C4-2B (cell line): ENCODE data around the gene LRRC37B.
"Not testable (repeated sequence)": the region's sequence is repeated elsewhere in the genome, so short reads cannot be mapped to it uniquely, and the experiment has no call there.

Experiments
- H3K27ac ChIP-seq: fragments of 450-650 bp; 2 replicates; pipeline ENCODE4 v1.5.1; 2017
- CTCF ChIP-seq: fragments of 450-650 bp; conservative IDR thresholded peaks from 2 replicates; pipeline ENCODE4 v1.5.1; 2017; ENCODE audit warnings: mild to moderate bottlenecking
- ZFX ChIP-seq: fragments of 450-650 bp; IDR thresholded peaks from 2 replicates; pipeline ENCODE4 v1.6.1; 2017

The LRRC37B gene

GRCh38 chr17:32010114-32010513 is 2.9 kb downstream of the LRRC37B start:
- no peak overlapping the region for H3K27ac ChIP-seq
- TF ChIP-seq CTCF, result no peak
- no peak for TF ChIP-seq ZFX

- TF ChIP-seq ZFX, result no peak
- no peak for TF ChIP-seq CTCF
- H3K27ac ChIP-seq, result no peak overlapping the region
These were observed 8.2 kb downstream of the LRRC37B start for GRCh38 chr17:32015245-32016013.

- TF ChIP-seq ZFX, result no peak
- no peak for TF ChIP-seq CTCF
- no peak overlapping the region for H3K27ac ChIP-seq
These were observed 9.0 kb downstream of the LRRC37B start for GRCh38 chr17:32016231-32016630.

GRCh38 chr17:32019228-32019627 is 12.0 kb downstream of the LRRC37B start:
- H3K27ac ChIP-seq, result no peak overlapping the region
- TF ChIP-seq ZFX (no peak), CTCF (no peak)

GRCh38 chr17:32020943-32021614 is 13.9 kb downstream of the LRRC37B start:
- H3K27ac ChIP-seq, result no peak overlapping the region
- TF ChIP-seq ZFX (no peak), CTCF (no peak)

GRCh38 chr17:32021615-32021955 is 14.4 kb downstream of the LRRC37B start:
- H3K27ac ChIP-seq, result no peak overlapping the region
- no peak for TF ChIP-seq ZFX
- no peak for TF ChIP-seq CTCF

GRCh38 chr17:32022554-32022953 is 15.4 kb downstream of the LRRC37B start:
- not testable (repeated sequence) for H3K27ac ChIP-seq

- H3K27ac ChIP-seq, result not testable (repeated sequence)
These were observed 20.1 kb downstream of the LRRC37B start for GRCh38 chr17:32027271-32027670.
